Suprapubic skin (tissue), 4 donors: ENCODE results near the gene POMGNT1. TPM values are rescaled to one million over a fixed set of nuclear protein-coding genes. Genes with fewer than 3 reads are reported as not detected.

Experiments
- DNase-seq, 2 donors: peaks; one replicate each; pipeline ENCODE4 v3.0.0-alpha.2; 2019; ENCODE audit warnings: low spot score in 2 of 2
- H3K27ac ChIP-seq: fragments of 200-600 bp; sonication (generic); one replicate; pipeline ENCODE4 v1.5.1; 2019
- H3K27me3 ChIP-seq: fragments of 200-600 bp; sonication (generic); one replicate; pipeline ENCODE4 v1.5.1; 2019
- H3K36me3 ChIP-seq: fragments of 200-600 bp; sonication (generic); one replicate; pipeline ENCODE4 v1.5.1; 2019
- H3K4me1 ChIP-seq: fragments of 200-600 bp; sonication (generic); one replicate; pipeline ENCODE4 v1.5.1; 2019
- H3K4me3 ChIP-seq: fragments of 200-600 bp; sonication (generic); one replicate; pipeline ENCODE4 v1.5.1; 2019; ENCODE audit warnings: mild to moderate bottlenecking
- H3K9me3 ChIP-seq: fragments of 200-600 bp; sonication (generic); one replicate; pipeline ENCODE4 v1.5.1; 2019
- CTCF ChIP-seq, 2 donors: fragments of 200-600 bp in 1 of 2; fragments of 450-650 bp in 1 of 2; sonication (generic) in 1 of 2; IDR thresholded peaks; one replicate each; pipeline ENCODE4 v1.5.1; 2016 to 2019; ENCODE audit warnings: antibody characterized with exemption in 2 of 2, mild to moderate bottlenecking in 1 of 2, moderate library complexity in 1 of 2
- EP300 ChIP-seq: sonication (generic); formaldehyde crosslinking; IDR thresholded peaks from one replicate; pipeline ENCODE4 v1.6.1; 2017; ENCODE audit warnings: antibody characterized with exemption
- POLR2A ChIP-seq, 2 donors: fragments of 450-650 bp; IDR thresholded peaks; one replicate each; pipeline ENCODE4 v1.6.1; 2017; ENCODE audit warnings: antibody characterized with exemption in 2 of 2, mild to moderate bottlenecking in 2 of 2, moderate library complexity in 2 of 2
- POLR2AphosphoS5 ChIP-seq, 3 donors: sonication (generic); formaldehyde crosslinking; IDR thresholded peaks; one replicate each; pipeline ENCODE4 v1.6.1; 2017; ENCODE audit warnings: antibody characterized with exemption in 3 of 3
- WGBS: methylation state at CpG from one replicate; pipeline ENCODE4 v1.1.5; 2018; 5-methylcytosine and 5-hydroxymethylcytosine counted together
- total RNA-seq, 4 donors: library from RNA; depleted of rRNA; stranded (reverse); fragments of >200 nt; gene quantifications; one replicate each; pipeline ENCODE4 v1.1.0, GENCODE V29; 2016

Gene POMGNT1
- total RNA-seq, 4 donors from 2014 or later, result 36.2 to 59.2 (median 47.7) TPM

- Histone ChIP-seq H3K27ac (no peak overlapping the region), H3K9me3 (no peaks in the 10 kb centered on the region), H3K27me3 (no peaks in the 10 kb centered on the region), H3K4me1 (peaks cover 3% of the 10 kb centered on the region), H3K36me3 (no peaks in the 10 kb centered on the region), H3K4me3 (no peak overlapping the region)
- 83% methylated on average over 2 of the region's 2 CpGs for WGBS
- no peak for DNase-seq
- TF ChIP-seq EP300 (no peak), POLR2AphosphoS5 (IDR thresholded peaks at IDR 0.05) (no peak), POLR2A (IDR thresholded peaks at IDR 0.05) (no peak), CTCF (IDR thresholded peaks at IDR 0.05) (no peak)
Measured at GRCh38 chr1:46211051-46211450, 12.8 kb upstream of the POMGNT1 start.

GRCh38 chr1:46210561-46210960 is 12.3 kb upstream of the POMGNT1 start:
- WGBS, result 84% methylated on average over 3 of the region's 3 CpGs
- Histone ChIP-seq H3K4me1 (peaks cover 8% of the 10 kb centered on the region), H3K36me3 (no peaks in the 10 kb centered on the region), H3K9me3 (no peaks in the 10 kb centered on the region), H3K4me3 (no peak overlapping the region), H3K27me3 (no peaks in the 10 kb centered on the region), H3K27ac (no peak overlapping the region)
- TF ChIP-seq EP300, result no peak
- no peak for TF ChIP-seq POLR2A (IDR thresholded peaks at IDR 0.05)
- no peak for TF ChIP-seq POLR2AphosphoS5 (IDR thresholded peaks at IDR 0.05)
- TF ChIP-seq CTCF (IDR thresholded peaks at IDR 0.05), result no peak
- DNase-seq, result no peak

GRCh38 chr1:46206399-46206798 is 8.2 kb upstream of the POMGNT1 start:
- H3K4me3 ChIP-seq, result no peak overlapping the region
- WGBS, result 92% methylated on average over 2 of the region's 2 CpGs
- H3K9me3 ChIP-seq, result no peaks in the 10 kb centered on the region
- peaks cover 38% of the 10 kb centered on the region for H3K4me1 ChIP-seq
- H3K27ac ChIP-seq, result no peak overlapping the region
- H3K27me3 ChIP-seq, result no peaks in the 10 kb centered on the region
- TF ChIP-seq EP300, result no peak
- TF ChIP-seq POLR2A (IDR thresholded peaks at IDR 0.05), result no peak
- TF ChIP-seq CTCF (IDR thresholded peaks at IDR 0.05), result no peak
- no peak for TF ChIP-seq POLR2AphosphoS5 (IDR thresholded peaks at IDR 0.05)
- no peak for DNase-seq
- H3K36me3 ChIP-seq, result no peaks in the 10 kb centered on the region

GRCh38 chr1:46205791-46206190 is 7.6 kb upstream of the POMGNT1 start:
- H3K27ac ChIP-seq, result no peak overlapping the region
- H3K4me3 ChIP-seq, result no peak overlapping the region
- peaks cover 38% of the 10 kb centered on the region for H3K4me1 ChIP-seq
- TF ChIP-seq EP300 (no peak), POLR2AphosphoS5 (IDR thresholded peaks at IDR 0.05) (no peak), POLR2A (IDR thresholded peaks at IDR 0.05) (no peak), CTCF (IDR thresholded peaks at IDR 0.05) (no peak)
- DNase-seq, result no peak
- no peaks in the 10 kb centered on the region for H3K9me3 ChIP-seq
- 63% methylated on average over 3 of the region's 3 CpGs for WGBS
- no peaks in the 10 kb centered on the region for H3K27me3 ChIP-seq
- no peaks in the 10 kb centered on the region for H3K36me3 ChIP-seq

- Histone ChIP-seq H3K4me1 (peaks cover 38% of the 10 kb centered on the region), H3K27ac (no peak overlapping the region), H3K4me3 (no peak overlapping the region), H3K27me3 (no peaks in the 10 kb centered on the region), H3K36me3 (no peaks in the 10 kb centered on the region), H3K9me3 (no peaks in the 10 kb centered on the region)
- TF ChIP-seq POLR2AphosphoS5 (IDR thresholded peaks at IDR 0.05), result no peak
- no peak for TF ChIP-seq EP300
- TF ChIP-seq POLR2A (IDR thresholded peaks at IDR 0.05), result no peak
- no peak for TF ChIP-seq CTCF (IDR thresholded peaks at IDR 0.05)
- WGBS, result 59% methylated on average over 3 of the region's 3 CpGs
- no peak for DNase-seq
Measured at GRCh38 chr1:46205141-46205540, 6.9 kb upstream of the POMGNT1 start.
